GM20431 (cell line): ENCODE data around the gene PDE6D.

Experiments used
- in situ Hi-C: fragments of 300-500 bp; cut with MseI, MboI; formaldehyde crosslinking; loops from one replicate; pipeline ENCODE4 v1.15.0; 2020; ENCODE audit warnings: low sequenced_read_pairs; ENCODE audit not compliant: unreplicated experiment

The PDE6D gene

DNA sequence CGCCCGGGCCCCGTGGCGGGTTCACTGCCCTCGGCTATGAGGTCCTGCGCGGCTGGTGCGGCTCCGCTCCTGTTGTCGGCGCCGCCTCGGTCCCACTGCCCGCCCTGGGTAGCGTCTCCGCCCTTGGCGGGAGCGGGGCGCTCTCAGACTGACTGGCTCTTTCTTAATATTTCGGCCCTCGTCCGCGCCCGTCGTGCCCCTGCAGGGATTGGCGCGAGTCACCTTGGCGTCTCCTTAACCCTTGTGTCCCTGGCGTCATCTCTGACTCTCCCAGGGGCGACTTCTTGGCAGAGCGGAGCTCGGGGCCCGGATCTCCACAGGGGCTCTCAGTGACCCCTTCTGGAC is 71.5 kb downstream of the PDE6D start:
- in situ Hi-C loops = no loop called here

DNA sequence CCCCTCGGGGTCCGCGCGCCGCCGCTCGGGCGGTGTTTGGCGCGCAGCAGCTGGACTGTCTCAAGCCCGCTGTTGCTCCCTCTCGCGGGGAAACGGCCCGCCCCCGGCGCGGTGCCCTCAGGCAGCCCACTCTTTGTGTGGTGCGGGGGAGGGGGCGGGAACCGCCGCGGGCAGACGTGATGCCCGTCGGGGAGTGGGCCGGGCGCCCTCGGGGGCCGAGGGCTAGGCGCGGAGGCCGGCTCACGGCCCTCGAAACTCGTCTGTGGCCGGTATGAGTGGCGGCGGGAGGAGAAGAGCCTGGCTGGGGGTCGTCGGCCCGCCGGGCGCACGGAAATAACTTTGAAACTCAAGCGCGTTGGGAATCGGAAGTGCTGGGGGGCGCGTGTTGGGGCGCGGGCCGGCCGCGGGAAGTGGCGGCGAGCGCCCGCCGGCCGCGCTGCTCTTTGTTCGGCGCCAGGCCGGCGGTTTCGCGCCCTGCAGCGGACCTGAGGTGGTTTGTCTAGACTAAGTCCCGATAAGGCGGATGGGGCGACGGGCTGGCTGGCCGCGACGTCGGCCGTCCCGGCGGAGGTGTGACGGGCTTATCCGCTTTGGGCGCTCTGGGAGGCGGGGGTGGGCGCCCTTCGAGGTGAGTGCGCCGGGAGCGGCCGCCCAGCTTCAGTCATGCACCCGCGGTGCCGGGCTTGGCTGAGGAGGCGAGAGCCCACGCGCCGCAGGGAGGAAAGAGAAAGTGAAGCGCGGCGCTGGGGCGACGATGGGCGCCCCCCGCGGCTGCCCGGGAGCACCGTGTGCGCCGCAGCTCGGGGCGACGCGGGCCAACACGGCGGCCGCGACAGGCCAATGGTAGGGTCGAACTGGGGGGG is 72.1 kb downstream of the PDE6D start:
- in situ Hi-C loops = no loop called here

DNA sequence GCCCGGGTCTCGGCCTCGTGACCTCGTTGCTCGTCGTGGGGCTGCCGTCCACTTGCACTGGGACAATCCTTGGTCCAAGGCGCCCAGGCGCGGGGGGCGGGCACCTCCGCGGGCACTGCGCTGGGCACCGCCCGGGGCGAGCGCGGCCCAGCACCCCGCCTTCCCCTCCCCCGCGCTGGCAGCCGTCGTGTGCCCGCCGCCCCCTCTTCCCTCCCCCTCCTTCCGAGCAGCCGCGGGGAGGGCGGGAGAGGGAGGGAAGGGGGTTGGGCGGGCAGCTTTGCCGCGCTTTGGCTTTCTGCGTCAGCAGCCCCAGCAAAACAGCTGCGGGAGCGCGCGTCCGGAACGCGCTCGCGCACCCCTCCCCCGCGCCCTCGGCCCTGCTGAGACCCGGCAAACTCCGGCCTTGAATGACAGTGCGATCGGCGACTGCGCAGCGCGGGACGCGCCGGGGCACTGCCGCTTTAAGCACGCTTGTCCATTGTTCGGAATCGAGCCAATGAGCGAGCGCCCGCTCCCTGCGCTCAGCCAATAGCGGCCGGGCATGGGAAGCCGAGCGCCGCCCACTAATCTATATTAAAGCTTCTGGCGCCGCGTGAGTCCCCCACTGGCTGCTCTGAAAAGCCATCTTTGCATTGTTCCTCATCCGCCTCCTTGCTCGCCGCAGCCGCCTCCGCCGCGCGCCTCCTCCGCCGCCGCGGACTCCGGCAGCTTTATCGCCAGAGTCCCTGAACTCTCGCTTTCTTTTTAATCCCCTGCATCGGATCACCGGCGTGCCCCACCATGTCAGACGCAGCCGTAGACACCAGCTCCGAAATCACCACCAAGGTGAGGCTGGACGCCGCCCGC is 72.9 kb downstream of the PDE6D start, which contains the start of gene PTMA:
TSS of gene PTMA (plus strand) at position 599 of the 846 bp plus-strand sequence. CDS start at position 781, 182 bp downstream.
- in situ Hi-C loops = no loop called here

DNA sequence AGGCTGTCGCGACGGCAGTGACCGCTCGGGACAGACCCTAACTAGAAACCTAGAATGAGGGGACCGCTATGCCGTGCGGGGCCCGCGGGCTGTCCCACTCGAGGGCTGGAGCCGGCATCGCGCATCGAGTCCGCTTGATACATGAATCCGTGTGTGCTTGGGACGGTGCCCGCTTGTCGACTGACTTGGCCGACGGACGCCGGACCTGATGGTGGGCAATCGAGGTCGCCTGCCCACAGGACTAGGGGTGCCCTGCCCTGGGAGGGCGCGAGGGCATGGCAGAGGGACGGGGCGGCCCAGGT is 73.5 kb downstream of the PDE6D start:
- in situ Hi-C loops = no loop called here

DNA sequence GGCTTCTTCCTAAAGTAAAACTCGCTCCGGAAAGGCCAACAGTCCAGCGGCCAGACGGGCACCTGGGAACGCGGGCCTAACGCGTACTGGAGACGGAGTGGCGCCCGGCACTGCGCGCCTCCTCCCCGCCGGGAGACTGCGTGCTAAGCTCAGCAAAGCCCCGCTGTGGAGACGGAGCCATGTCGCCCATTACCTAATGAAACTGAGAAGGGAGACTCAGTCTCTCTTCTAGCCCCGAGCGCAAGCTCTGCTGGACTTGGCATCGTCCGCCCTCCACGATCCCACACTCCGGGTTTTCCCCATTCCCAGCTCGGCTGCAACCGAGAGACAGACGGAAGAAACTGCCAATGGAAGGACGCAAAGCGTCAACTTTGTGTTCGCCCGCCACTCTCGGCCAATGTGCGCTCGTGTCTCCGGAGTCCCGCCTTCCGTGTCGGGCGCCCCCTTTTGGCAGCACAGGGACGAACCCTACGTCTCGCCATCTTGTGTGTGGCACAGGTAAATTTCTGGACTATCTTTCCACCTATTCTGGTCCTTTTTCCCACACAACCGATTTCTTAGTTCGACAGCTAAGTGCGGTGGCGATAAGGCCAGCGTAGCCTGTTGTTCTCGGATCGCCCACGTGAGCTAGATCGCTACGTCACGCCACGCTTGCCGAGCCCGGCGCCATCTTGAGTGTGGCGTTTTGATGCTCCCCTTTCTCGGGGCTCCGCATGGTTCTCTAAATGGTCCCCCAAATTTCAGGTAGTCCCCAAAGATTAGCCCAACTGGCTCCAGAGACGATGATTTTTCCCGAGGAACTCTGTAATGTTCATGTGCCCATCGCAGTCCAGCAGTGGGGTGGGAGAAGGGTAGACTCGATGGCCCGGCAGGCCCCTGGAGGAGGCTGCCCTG is 74.1 kb downstream of the PDE6D start:
- in situ Hi-C loops = no loop called here

DNA sequence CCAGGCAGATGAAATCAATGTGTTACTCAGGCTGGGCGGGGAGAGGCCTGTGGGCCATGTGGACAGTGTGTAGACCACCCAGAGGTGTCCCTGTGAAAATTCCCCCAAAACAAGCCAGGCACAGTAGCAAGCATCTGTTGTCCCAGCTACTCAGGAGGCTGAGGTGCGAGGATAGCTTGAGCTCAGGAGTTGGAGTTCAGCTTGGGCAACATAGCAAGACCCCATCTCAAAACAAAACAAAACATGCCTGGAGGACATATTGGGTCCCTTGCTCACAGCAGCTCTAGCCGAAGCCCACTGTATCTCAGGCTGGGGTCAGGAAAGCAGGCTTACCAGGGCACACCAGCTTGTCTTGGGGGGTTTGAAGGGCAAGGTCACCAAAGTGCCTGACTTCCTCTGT is 77.1 kb downstream of the PDE6D start:
- in situ Hi-C loops = no loop called here

DNA sequence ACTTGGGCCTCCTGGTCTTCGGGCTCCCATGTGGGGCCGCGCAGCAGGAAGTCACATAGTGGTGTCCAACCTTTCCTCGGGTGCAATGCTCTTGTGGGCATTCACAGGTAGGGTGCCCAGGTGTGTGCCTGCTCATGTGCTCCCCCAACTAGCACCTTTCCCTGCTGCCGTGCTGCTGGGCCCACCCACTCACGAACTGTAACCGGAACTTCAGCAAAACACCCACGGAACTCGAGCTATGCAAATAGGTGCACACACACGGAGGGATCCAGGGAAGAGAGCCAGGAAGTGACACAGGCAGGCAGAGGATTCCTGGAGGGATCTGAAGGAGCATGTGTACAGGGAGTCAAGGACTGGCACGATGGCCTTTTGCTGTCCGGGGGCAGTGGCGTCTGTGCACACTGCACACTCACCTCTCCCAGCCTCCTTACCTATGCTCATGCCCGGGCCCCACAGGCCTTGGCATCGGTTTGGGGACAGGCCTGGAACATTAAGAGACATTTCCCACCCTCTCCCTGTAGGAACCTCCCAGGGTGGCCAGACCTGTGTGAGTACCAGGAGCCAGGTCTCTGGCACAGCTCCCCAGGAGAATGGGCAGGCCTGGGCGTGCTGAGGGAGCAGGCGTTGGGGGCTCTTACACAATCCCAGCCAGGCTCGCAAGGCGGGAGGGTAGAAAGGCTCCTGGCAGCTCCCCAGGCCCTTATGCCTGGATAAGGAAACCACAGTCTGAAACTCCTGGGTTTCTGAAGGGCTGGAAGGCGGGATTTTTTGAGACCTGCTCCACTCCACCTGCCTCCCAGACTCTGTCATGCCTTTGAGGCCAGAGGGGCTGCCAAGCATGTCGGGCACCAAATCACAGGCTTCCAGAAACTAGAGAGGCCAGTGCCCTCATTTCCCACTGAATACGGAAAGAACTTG is 79.4 kb downstream of the PDE6D start:
- in situ Hi-C loops = no loop called here

DNA sequence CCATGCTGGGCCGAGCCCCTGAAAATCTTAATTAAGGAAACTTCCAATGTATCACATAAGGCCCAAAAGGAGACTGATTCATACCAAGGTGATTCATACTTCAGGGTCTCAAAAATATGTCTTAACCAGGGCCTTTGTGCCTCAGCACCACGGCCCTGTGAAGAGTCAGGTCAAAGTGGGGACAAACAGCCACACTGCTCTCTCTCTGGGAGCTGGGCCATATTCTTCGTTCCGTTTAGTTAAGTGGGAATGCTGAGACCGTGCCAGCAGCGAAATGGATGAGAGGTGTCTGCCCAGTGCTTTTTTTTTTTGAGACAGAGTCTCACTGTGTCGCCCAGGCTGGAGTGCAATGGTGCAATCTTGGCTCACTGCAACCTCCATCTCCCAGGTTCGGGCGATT is 82.1 kb downstream of the PDE6D start:
- in situ Hi-C loops = no loop called here

DNA sequence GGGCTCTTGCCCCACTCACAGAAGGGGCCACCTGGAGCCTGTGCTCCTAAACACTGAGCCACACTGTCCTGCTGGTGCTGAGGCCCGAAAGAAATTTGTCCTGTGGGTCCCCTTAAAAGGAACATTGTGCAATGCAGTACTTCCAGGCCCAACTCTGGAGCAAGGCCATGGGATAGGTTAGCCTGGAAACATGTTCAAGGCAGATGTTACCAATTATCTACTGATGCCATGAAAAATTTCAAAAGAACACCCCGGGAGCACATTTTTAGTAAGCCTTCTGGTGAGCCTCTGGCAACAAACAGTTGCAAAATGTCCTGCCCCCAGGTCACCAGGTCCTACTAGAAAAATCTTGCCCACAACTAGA is 85.1 kb downstream of the PDE6D start:
- in situ Hi-C loops = no loop called here

DNA sequence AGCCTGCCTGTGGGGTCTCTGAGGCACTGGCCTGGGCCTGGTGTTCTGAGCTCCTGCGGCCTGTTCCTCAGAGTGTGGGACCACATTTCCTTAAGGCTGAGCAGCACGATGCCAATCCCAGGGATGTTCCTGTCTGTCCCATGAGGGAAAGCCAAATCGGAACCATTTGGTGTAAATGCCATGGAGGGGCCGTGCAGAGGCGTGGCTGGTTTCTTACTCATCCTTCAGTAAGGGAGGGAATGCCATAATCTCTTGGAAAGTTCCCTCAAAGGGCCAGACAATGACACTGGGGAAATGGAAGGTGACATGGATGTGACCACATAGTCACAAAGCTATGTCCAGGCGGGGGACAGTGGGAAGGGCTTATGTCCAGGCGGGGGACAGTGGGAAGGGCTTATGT is 87.1 kb downstream of the PDE6D start:
- in situ Hi-C loops = no loop called here

DNA sequence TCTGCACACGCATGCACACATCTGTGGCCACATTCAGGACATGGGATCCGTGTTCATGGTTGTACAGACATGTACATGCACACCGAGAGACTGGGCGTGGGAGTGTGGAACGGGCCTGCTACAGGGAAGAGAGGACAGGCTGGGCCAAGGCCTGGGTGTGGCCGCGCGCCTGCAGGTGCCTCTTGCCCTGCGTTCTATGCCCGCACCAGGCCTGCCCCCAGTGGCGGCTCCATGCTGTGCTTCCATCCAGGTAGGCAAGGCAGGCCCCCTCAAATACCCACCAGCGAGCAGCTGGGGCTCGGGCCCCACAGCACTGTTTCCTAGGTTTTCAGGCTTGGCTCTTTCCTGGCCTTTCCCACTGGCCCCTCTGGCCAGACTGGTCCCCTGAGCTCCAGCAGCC is 88.2 kb downstream of the PDE6D start:
- in situ Hi-C loops = no loop called here

DNA sequence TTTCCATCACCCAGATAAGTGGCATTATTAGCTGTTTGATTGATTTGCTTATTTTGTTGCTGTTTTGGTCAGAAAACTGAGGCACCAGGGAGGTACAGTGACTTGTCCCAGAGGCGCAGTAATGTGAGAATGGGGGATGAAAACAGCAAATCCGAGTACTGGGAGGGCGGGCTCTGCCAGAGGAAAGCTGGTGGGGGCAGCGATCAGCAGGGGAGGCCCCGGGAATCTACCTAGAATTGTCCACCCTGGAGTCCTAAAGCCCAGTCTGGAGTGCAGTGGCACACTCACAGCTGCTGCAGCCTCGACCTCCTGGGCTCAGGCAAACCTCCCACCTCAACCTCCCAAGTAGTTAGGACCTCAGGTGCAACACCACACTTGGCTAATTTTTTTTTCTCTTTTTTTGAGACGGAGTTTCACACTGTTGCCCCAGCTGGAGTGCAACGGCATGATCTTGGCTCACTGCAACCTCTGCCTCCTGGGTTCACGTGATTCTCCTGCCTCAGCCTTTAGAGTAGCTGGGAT is 89.8 kb downstream of the PDE6D start:
- in situ Hi-C loops = no loop called here

DNA sequence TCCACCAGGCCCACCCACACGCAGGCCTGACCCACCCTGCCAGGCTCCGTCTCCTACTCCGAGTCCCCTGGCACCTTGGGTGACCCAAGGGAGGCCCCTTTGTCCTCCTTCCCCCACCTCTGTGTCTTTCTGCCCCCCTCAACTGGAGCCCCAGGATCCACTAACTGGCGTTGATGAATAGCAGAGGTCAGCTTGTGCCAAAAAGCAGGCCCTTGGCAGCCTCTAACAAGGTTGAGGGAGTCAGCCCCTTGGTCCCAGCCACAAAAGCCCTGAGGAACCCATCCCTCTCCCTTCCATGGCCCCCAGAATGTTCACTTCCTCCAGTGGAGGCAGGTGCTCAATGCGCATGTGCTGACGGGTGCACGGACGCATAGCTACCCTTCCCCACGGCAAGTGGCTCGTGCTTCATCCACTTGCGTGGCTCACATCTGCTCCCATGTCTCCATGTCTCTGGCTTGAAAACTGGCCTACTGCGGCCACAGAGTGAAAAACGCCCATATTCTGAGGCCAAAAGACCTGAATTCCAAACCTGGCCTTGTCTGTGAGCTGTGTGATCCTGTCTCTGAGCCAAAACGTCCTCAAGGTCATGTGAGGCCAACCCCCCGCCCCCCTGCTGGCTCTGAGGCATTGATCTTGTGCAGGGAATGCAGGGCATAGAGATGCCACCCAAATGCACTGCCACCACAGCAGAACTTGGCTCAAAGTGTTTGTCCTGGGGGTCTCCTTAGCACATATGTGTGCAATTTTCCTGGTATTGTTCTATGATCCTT is 91.8 kb downstream of the PDE6D start:
- in situ Hi-C loops = no loop called here

DNA sequence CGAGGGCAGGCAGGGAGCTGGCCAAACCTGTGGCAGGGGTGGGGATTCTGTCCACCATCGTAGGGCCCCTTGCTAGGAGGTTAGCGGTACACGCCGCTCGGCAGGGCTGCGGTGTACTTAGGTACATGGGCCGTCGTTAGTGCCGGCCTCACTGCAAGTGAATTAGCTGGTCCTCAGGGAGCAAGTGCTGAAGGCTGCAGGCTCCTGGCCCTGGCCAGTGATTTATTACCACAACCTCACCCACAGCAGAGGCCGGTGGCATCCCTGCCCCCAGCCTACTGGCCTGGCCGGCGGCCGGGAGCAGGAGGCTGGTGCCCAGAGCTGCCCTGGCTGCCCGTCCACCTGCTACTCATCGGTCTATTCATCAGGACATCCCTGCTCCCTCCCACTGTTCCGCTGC is 92.4 kb downstream of the PDE6D start:
- in situ Hi-C loops = no loop called here

DNA sequence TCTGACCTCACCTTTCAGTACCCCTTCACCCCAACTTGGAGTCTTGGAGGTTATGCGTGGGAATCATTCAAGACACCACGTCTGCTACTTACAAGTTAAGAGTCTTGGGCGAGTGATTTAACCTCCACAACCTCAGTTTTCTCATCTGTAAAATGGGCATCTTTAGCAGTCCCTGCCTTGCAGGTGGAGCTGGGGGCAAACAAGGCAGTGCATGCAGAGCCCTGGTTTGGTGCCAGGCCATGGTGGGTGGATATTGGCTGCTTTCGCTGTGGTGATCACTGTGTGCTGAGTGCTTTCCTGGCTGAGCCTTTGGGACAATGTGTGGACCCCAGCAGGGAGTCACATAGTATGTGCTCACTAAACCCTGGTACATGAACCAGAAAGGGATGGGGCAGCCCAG is 93.1 kb downstream of the PDE6D start:
- in situ Hi-C loops = no loop called here

DNA sequence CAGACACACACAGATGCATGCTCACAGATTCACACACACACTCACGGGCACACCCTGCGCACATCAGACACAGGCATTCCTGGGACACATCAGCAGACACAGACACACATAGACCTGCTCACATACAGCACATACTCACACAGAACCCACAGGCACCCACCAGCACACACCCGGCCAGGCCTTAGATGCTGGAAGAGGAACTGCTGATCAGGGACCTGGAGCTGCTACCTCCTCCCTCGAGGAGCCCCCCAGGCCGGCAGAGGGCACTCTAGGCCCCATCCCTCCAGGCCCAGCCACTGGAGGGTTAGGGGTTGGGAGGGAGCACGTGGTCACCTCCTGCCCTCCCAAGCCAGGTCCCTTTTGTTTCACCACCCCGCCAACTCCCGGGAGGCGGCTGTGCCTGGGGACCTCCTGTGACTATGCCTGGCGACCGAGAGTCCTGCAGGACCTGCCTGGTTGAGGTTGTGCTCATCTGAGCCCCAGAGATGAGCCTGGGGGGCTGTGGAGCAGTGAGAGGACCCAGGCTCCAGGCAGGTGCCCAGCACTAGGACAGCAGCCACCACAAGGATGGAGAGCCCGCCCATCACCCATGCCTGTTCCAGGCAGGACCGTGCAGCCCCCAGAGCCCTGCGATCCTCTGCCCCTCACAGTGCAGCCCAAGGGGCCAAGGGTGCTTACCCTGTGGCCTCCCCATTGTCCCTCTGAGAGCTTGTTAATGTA is 93.8 kb downstream of the PDE6D start:
- in situ Hi-C loops = no loop called here

DNA sequence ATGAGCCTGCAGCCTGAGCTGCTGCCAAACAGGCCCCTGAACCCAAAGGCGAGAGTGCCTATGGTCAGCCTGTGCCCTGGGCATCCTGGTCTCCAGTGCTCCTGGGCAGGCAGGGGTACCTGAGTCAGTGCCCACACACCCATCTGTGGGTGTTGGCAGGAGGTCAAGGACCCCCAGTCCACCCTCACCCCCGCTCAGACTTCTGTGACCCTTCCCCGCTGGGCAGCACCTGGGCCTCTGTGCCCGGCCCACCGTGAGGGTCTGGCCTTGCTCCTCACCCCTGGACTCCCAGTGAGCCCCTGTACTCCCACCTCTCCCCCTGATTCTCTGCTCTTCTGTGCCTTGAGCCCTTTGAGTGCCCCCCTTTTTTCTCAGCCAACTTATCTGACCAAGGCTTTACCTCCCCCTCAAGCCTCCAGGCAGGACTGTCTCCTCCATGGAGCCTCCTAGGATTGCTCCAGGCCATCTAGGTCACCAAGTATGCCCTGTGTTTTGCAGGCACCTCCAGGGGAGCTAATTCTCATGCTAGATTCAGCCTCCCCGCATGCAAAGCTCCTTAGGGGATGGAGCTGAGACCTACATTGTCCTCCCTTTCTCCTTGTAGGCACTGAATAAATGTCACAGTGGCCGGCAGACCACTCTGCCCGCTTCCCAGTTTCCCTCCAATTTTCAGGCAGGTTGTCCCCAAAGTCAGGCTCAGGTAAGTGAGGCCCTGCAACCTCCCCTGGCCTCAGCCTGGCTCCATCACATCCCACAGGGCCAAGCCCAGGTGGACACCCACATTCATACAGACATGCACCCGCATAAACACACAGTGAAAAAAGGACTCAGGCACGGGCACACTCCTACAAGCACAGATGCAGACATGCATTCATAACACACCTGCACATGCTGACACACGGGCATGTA is 94.6 kb downstream of the PDE6D start:
- in situ Hi-C loops = no loop called here
